MM.1S (cell line): Measurements from ENCODE around the gene NAMPT.

Experiments used
- DNase-seq: peaks from one replicate; pipeline ENCODE4 v3.0.0-alpha.2; 2015
- H2AFZ ChIP-seq: fragments of 300-600 bp; sonication (generic); 2 replicates; pipeline ENCODE4 v1.6.0; 2016; ENCODE audit warnings: antibody characterized with exemption, low read length
- H3F3A ChIP-seq: fragments of 300-600 bp; sonication (generic); 2 replicates; pipeline ENCODE4 v1.6.1; 2016; ENCODE audit warnings: mild to moderate bottlenecking, antibody characterized with exemption, low read length, moderate library complexity, mixed read lengths; ENCODE audit not compliant: insufficient read depth
- H3K27ac ChIP-seq: fragments of 300-600 bp; sonication (generic); 2 replicates; pipeline ENCODE4 v1.5.1; 2016; ENCODE audit warnings: mild to moderate bottlenecking, low read length
- H3K27me3 ChIP-seq: fragments of 300-600 bp; sonication (generic); replicated peaks from 2 replicates; pipeline ENCODE4 v1.6.0; 2016; ENCODE audit warnings: low read length; ENCODE audit not compliant: insufficient read depth
- H3K36me3 ChIP-seq: fragments of 300-600 bp; sonication (generic); replicated peaks from 2 replicates; pipeline ENCODE4 v1.6.1; 2016; ENCODE audit warnings: mild to moderate bottlenecking, low read length, mixed read lengths; ENCODE audit not compliant: insufficient read depth
- H3K4me1 ChIP-seq: fragments of 300-600 bp; sonication (generic); 2 replicates; pipeline ENCODE4 v1.6.1; 2016; ENCODE audit warnings: low read length, mixed read lengths
- H3K4me2 ChIP-seq: fragments of 300-600 bp; sonication (generic); 2 replicates; pipeline ENCODE4 v1.6.0; 2016; ENCODE audit warnings: low read depth, low read length
- H3K4me3 ChIP-seq: fragments of 300-600 bp; sonication (generic); 2 replicates; pipeline ENCODE4 v1.5.1; 2016; ENCODE audit warnings: low read length, mixed read lengths
- H3K79me2 ChIP-seq: fragments of 300-600 bp; sonication (generic); 2 replicates; pipeline ENCODE4 v1.6.1; 2016; ENCODE audit warnings: mixed run types, low read length, mixed read lengths
- H3K9ac ChIP-seq: fragments of 300-600 bp; sonication (generic); 2 replicates; pipeline ENCODE4 v1.6.1; 2016; ENCODE audit warnings: low read length, mixed read lengths
- H3K9me2 ChIP-seq: fragments of 300-600 bp; sonication (generic); replicated peaks from 2 replicates; pipeline ENCODE4 v1.6.1; 2016; ENCODE audit warnings: mild to moderate bottlenecking, low read length, mixed read lengths; ENCODE audit not compliant: insufficient read depth
- H3K9me3 ChIP-seq: fragments of 300-600 bp; sonication (generic); replicated peaks from 2 replicates; pipeline ENCODE4 v1.6.1; 2016; ENCODE audit warnings: mild to moderate bottlenecking, low read length, mixed read lengths; ENCODE audit not compliant: insufficient read depth
- H4K20me1 ChIP-seq: fragments of 300-600 bp; sonication (generic); 2 replicates; pipeline ENCODE4 v1.6.1; 2016; ENCODE audit warnings: mild to moderate bottlenecking, low read length, moderate library complexity, mixed read lengths; ENCODE audit not compliant: insufficient read depth
- CTCF ChIP-seq: fragments of 300-600 bp; sonication (generic); IDR thresholded peaks from 2 replicates; pipeline ENCODE4 v1.5.1; 2016; ENCODE audit warnings: antibody characterized with exemption, low read length, mixed read lengths
- EZH2 ChIP-seq: fragments of 300-600 bp; sonication (generic); optimal IDR thresholded peaks from 2 replicates; pipeline ENCODE3; 2017; ENCODE audit warnings: low read depth, mild to moderate bottlenecking, antibody characterized with exemption, low read length, mixed read lengths
- EZH2phosphoT487 ChIP-seq: fragments of 300-600 bp; sonication (generic); IDR thresholded peaks from 2 replicates; pipeline ENCODE4 v1.6.1; 2018; ENCODE audit warnings: antibody characterized with exemption, low read length

NAMPT gene

DNA sequence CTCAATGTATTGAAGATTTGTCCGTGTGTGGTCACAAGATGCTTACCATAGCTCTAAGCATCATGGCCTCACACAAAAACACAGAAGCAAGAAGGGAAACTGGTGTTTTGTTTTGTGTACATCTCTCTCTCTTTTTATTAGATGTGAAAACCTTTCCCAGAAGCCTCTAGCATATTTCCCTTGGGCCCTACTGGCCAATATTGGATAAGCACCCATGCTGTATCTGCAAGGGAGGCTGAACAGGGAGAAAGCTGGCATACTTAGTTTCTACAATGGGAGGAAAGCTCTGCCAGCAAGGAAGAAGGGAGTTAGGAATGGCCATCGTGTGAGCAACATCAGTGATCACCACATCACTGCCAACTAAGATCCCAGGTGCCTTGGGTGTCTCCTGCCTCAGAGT lies 9.6 kb upstream of the NAMPT start:
- TF ChIP-seq EZH2 (no peak), EZH2phosphoT487 (no peak), CTCF (peak; percentile 33)
- H2AFZ ChIP-seq = no peak overlapping the region
- no peaks in the 10 kb centered on the region for H3K36me3 ChIP-seq
- no peak overlapping the region for H3K4me3 ChIP-seq
- H4K20me1 ChIP-seq = no peaks in the 10 kb centered on the region
- no peaks in the 10 kb centered on the region for H3K4me1 ChIP-seq
- H3K4me2 ChIP-seq = no peak overlapping the region
- H3F3A ChIP-seq = no peaks in the 10 kb centered on the region
- no peaks in the 10 kb centered on the region for H3K79me2 ChIP-seq
- no peak overlapping the region for H3K27ac ChIP-seq
- H3K27me3 ChIP-seq = no peaks in the 10 kb centered on the region
- DNase-seq = no peak
- no peak overlapping the region for H3K9ac ChIP-seq
- no peaks in the 10 kb centered on the region for H3K9me3 ChIP-seq
- no peaks in the 10 kb centered on the region for H3K9me2 ChIP-seq

DNA sequence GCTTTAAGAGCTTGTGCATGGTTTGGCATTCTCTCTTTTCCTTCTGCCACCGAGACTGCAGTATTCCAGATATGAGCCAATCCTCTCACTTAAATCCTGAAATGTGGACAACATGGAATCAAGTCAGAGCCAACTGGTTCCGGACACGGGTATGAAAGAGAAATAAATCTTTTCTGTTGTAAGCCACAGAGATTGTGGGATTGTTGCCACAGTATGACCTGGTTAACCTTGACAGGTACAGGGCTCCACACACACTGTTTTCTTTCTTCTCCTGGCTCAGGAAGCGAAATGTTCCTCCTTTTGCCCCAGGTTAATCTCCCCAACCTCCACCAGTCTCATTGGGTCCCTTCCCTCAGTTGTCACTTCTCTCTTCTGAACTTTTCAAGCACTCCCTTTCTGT lies 6.5 kb upstream of the NAMPT start:
- DNase-seq = no peak
- no peaks in the 10 kb centered on the region for H3K79me2 ChIP-seq
- no peaks in the 10 kb centered on the region for H3K36me3 ChIP-seq
- peaks cover under 1% of the 10 kb centered on the region; the same call in 1 of the 2 replicates for H3K4me1 ChIP-seq
- H3K9me3 ChIP-seq = no peaks in the 10 kb centered on the region
- no peak overlapping the region for H3K4me2 ChIP-seq
- no peaks in the 10 kb centered on the region for H3F3A ChIP-seq
- no peak overlapping the region for H3K9ac ChIP-seq
- H3K27ac ChIP-seq = no peak overlapping the region
- H2AFZ ChIP-seq = no peak overlapping the region
- no peaks in the 10 kb centered on the region for H3K9me2 ChIP-seq
- no peaks in the 10 kb centered on the region for H4K20me1 ChIP-seq
- TF ChIP-seq EZH2phosphoT487 (no peak), CTCF (no peak), EZH2 (no peak)
- no peaks in the 10 kb centered on the region for H3K27me3 ChIP-seq
- H3K4me3 ChIP-seq = no peak overlapping the region

DNA sequence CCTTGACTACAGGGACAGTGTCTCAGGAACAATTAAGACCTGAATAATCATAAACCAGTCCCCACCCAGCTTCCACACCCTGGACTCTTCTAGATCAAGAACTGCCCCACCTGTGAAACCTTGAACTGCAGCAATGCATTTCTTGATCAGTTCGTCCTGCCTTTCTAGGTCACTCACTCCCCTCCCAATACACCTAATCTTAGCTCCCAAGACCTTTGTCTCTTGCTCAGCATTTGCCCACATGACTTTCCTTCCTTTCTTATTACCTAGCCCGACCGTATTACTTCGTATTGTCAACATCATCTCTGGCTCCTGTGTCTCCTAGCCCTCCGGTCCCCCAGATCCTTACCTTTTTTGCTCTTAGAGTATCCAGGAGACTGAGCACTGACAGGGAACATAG lies 5.5 kb upstream of the NAMPT start:
- no peaks in the 10 kb centered on the region for H3K9me2 ChIP-seq
- H3K36me3 ChIP-seq = no peaks in the 10 kb centered on the region
- no peaks in the 10 kb centered on the region for H3K27me3 ChIP-seq
- H3K4me1 ChIP-seq = peaks cover 6% of the 10 kb centered on the region; the same call in 1 of the 2 replicates
- H3K4me2 ChIP-seq = no peak overlapping the region
- no peak overlapping the region for H3K9ac ChIP-seq
- no peak for TF ChIP-seq EZH2phosphoT487
- TF ChIP-seq EZH2 = no peak
- TF ChIP-seq CTCF = no peak
- no peaks in the 10 kb centered on the region for H4K20me1 ChIP-seq
- no peak overlapping the region for H3K4me3 ChIP-seq
- H3K9me3 ChIP-seq = no peaks in the 10 kb centered on the region
- H3K79me2 ChIP-seq = no peaks in the 10 kb centered on the region
- peaks cover 3% of the 10 kb centered on the region for H3F3A ChIP-seq
- DNase-seq = no peak
- no peak overlapping the region for H2AFZ ChIP-seq
- no peak overlapping the region for H3K27ac ChIP-seq

DNA sequence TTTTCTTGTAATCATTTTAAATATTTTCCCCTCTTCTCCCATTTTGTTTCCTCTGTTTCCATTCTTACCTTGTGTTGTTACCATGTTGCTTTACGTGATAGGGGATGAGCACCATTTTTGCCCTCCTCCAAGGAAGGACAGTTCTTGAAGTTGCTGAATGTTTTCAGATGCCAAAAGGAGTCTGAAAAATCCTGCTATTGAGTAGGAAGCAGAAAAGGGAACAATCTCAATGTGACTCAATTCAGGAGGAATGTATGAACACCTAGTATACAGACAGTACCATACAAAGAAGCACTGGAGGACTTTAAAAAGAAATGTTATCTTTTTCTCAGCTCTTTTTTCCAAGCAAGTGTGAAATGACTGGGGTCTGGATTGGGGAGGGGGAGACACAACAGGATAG lies 5.1 kb upstream of the NAMPT start:
- Histone ChIP-seq H3K9me2 (no peaks in the 10 kb centered on the region), H3F3A (peaks cover 4% of the 10 kb centered on the region), H3K4me1 (peaks cover 6% of the 10 kb centered on the region; the same call in 1 of the 2 replicates), H3K9me3 (no peaks in the 10 kb centered on the region), H3K9ac (no peak overlapping the region), H2AFZ (no peak overlapping the region), H3K79me2 (no peaks in the 10 kb centered on the region), H3K27ac (no peak overlapping the region), H3K27me3 (no peaks in the 10 kb centered on the region), H4K20me1 (no peaks in the 10 kb centered on the region), H3K4me3 (no peak overlapping the region), H3K4me2 (no peak overlapping the region), H3K36me3 (no peaks in the 10 kb centered on the region)
- no peak for DNase-seq
- TF ChIP-seq CTCF (no peak), EZH2 (no peak), EZH2phosphoT487 (no peak)
